Muscle of arm (tissue), 14 donors: ENCODE data around the gene ARRB2. TPM values are rescaled to one million over a fixed set of nuclear protein-coding genes. Genes with fewer than 3 reads are reported as not detected.
"Not testable (repeated sequence)": the region's sequence is repeated elsewhere in the genome, so short reads cannot be mapped to it uniquely, and the experiment has no call there.

ENCODE experiments used
- DNase-seq: peaks from one replicate; pipeline ENCODE4 v3.0.0-alpha.2; 2013
- long read RNA-seq, 11 donors: transcript quantifications; one replicate each; lab custom pipeline, GENCODE V29; 2026
- polyA plus RNA-seq, 12 donors: library from polyadenylated mRNA; unstranded; fragments of 120-200 nt; gene quantifications; one replicate each; pipeline ENCODE4 v1.2.1, GENCODE V29; 2013; ENCODE audit not compliant: insufficient read length in 12 of 12

The ARRB2 gene
- polyA plus RNA-seq, result 10 to 100 TPM in 11 of 12 donors, not detected in 1; 14.4 to 42.1 (median 18.9) TPM
- long read RNA-seq, donor 1, transcript ARRB2-209 (5 exons, 851 nt), result minor isoform, 5 of 22 reads
- long read RNA-seq, donor 1, transcript ARRB2-216 (14 exons, 1,348 nt), result major isoform, 8 of 22 reads
- long read RNA-seq, donor 1, partial matches to known transcripts, result 5 of 22 reads
- long read RNA-seq, donor 1, other reads (novel, unspliced or antisense), result 0 of 22 reads
- long read RNA-seq, donor 2, partial matches to known transcripts, result 0 of 5 reads
- long read RNA-seq, donor 2, other reads (novel, unspliced or antisense), result 0 of 5 reads
- long read RNA-seq, donor 3, partial matches to known transcripts, result 0 of 2 reads
- long read RNA-seq, donor 3, other reads (novel, unspliced or antisense), result 0 of 2 reads
- long read RNA-seq, donor 4, partial matches to known transcripts, result 0 of 1 reads
- long read RNA-seq, donor 4, other reads (novel, unspliced or antisense), result 0 of 1 reads
- long read RNA-seq, donor 5, partial matches to known transcripts, result 0 of 4 reads
- long read RNA-seq, donor 5, other reads (novel, unspliced or antisense), result 0 of 4 reads
- long read RNA-seq, donor 6, partial matches to known transcripts, result 0 of 2 reads
- long read RNA-seq, donor 6, other reads (novel, unspliced or antisense), result 0 of 2 reads
- long read RNA-seq, donor 7, partial matches to known transcripts, result 0 of 2 reads
- long read RNA-seq, donor 7, other reads (novel, unspliced or antisense), result 0 of 2 reads
- long read RNA-seq, donor 8, partial matches to known transcripts, result 0 of 5 reads
- long read RNA-seq, donor 8, other reads (novel, unspliced or antisense), result 0 of 5 reads
- long read RNA-seq, donor 9, partial matches to known transcripts, result 0 of 5 reads
- long read RNA-seq, donor 9, other reads (novel, unspliced or antisense), result 0 of 5 reads
- long read RNA-seq, donor 10, partial matches to known transcripts, result 0 of 3 reads
- long read RNA-seq, donor 10, other reads (novel, unspliced or antisense), result 0 of 3 reads
- long read RNA-seq, donor 11, partial matches to known transcripts, result 0 of 6 reads
- long read RNA-seq, donor 11, other reads (novel, unspliced or antisense), result 0 of 6 reads

DNA sequence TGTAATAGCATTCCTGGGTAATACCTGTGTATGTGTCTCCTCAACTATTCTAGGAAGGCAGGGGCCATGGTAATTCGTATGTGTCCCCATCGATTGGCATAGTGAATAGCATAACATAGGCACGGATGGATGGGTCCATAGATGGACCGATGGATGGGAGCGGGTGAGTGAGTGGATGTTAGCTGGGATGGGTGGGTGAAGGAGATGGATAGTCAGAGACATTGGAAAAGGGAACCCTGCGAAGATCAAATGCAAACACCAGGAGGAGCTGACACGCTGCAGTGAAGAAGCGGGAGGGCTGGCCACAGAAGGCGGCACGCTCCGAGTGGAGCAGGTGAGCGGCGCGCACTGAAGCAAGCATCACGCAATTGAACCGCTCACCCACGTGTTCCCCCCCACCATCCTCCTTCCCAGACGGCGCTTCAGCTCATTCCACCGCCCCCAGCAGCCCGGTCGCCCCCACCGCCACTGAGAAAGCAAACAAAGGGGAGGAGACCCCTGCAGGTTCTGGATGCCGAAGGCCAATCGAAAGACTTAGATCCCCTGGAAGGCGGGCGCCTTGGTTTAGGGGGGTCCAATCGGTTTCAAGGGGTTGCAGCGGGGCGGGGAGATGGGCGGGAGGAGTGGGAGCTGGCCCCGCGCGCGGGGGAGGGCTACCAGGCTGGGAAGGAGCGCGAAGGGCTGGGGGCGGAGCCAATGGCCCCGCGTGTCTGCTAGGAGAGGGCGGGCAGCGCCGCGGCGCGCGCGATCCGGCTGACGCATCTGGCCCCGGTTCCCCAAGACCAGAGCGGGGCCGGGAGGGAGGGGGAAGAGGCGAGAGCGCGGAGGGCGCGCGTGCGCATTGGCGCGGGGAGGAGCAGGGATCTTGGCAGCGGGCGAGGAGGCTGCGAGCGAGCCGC is at the start of gene ARRB2:
Gene ARRB2, plus strand, starts transcription at position 839 of the 899 bp plus-strand sequence. CDS start 90 bp downstream, outside the sequence.
- peak; percentile 99 for DNase-seq

DNA sequence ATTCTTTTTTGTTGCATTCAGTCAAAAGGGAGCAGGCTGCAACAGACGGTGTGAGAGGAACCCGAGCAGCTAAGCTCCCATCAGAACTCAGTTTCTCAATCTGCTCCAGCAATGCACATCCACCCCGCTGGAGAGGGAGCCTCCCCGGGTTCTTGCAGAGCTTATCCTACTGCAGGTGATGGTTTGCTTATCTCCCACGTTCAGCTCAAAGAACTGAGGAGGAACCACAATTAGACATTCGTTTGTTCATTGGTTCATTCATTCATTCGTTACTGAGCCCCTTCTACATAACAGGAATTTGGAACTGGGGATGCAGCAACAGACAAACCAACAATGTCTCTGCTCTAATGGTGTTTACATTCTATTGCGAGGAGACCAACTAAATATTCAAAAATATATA is 46.7 kb upstream of the ARRB2 start:
- DNase-seq, result no peak

DNA sequence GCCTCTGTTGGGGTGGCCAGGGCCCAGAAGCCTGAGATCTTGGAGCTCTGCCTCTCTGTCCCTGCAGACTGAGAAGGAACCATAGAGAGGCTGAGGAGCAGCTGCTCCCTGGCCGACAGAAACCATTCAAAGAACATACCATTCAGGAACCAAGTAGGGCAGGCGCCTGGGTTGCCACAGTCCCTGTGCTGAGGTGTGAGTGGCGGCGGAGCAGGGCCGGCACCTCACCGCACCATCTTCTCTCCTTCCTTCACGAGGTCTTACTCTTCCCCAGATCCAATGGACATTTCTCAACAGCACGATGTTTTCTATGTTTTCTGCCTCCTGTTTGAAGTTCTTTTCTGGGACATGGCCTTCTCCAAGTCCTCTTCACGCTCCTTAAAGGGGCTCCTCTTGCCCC is 46.2 kb upstream of the ARRB2 start:
- no peak for DNase-seq

DNA sequence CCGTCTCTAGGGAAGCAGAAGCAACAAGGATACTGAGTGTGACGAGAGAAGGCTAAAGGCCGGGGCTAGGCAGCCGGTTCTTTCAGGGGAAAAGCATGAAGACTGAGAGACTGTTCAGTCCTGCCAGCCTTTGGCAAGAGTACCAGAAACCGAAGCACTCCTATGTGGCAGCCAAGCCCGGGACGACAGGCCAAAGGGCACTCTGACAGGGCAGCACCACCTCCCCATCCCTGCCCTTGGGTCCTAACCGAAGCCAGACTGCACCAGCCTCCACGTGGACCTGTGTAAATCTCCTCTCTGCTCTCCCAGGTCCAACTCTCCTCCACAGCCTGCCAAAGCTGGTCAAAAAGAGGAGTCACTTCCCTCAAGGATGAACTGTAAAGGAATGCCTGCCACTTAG is 45.4 kb upstream of the ARRB2 start:
- DNase-seq, result no peak

- DNase-seq, result no peak
Measured at GRCh38 chr17:4666296-4666695, 44.1 kb upstream of the ARRB2 start.

DNA sequence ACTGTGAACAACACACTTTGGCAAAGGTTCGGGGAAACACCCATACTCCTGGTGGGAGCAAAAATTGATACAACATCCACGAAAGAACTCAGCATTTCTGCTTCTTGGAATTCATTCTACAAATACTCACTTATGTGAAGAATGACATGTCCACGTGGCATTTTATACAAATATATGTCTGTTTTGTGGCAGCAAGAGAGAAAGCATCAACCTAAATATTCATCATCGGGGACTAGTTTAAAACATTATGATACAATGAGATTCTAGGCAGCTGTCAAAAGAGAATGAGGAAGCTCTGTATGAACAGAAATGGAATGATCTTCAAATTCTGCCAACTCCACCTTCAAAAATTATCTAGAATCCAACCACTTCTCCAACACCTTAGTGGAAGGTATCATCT is 43.3 kb upstream of the ARRB2 start:
- DNase-seq, result no peak

DNA sequence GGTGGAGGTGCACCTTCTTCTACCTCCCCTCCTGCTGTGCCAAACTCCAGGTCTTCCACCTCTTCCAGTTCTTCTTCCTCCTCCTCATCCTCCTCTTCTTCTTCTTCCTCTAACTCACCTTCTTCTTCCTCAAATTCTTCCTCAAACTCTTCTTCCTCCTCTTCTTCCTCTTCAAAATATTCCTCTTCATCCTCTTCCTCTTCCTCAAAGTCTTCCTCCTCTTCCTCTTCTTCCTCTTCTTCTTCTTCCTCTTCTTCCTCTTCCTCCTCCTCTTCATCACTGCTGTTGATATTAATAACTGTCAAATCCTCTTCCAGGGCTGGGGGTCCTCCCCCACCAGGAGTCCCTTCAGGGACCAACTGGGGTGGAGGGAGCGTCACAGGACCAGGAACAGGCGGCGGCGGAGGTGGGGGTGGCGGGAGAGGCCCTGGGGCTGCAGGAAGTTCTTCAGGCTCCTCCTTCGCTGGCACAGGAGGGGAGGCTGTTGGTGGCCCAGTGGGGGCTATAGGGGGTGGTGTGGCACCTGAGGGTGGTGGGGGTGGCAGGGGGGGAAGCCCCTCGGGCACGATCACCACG is 38.3 kb upstream of the ARRB2 start:
- no peak for DNase-seq

DNA sequence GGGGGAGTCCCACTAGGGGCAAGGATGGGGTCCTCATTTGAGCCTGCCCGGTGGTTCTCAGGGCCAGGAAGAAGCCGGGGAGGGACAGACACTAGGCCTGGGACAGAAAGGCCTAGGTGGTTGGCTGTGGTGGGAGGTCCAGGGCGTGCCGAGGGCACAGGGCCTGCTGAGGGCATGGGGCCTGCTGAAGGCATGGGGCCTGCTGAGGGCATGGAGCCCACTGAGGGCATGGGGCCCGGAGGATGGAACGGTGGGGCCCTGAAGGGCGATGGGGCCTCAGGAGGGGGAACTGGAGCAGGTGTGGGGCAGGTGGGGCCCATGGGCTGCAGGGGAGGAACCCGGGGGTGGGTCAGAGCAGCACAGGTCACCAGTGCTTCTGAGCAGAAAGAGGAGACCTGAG is 37.7 kb upstream of the ARRB2 start:
- DNase-seq, result no peak

- DNase-seq, result no peak
Measured at GRCh38 chr17:4673169-4673568, 37.3 kb upstream of the ARRB2 start.

- DNase-seq, result no peak
Measured at GRCh38 chr17:4673986-4674684, 36.3 kb upstream of the ARRB2 start.

DNA sequence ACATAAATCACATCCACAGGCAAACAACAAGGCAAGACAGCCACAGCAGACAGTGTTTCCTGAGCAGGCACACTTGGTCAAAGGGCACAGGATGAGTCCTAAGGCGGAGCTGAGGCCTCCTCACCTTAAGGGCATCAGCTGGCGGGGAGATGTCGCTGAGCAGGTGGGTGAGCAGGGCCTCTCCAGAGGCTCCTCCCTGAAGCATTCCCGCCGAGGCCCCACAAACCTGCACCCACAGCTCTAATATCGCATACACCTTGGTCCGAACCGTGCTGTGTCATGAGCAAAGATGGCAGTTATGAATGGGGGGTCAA is 35.8 kb upstream of the ARRB2 start:
- no peak for DNase-seq

GRCh38 chr17:4675791-4676190 is 34.6 kb upstream of the ARRB2 start:
- DNase-seq, result no peak

DNA sequence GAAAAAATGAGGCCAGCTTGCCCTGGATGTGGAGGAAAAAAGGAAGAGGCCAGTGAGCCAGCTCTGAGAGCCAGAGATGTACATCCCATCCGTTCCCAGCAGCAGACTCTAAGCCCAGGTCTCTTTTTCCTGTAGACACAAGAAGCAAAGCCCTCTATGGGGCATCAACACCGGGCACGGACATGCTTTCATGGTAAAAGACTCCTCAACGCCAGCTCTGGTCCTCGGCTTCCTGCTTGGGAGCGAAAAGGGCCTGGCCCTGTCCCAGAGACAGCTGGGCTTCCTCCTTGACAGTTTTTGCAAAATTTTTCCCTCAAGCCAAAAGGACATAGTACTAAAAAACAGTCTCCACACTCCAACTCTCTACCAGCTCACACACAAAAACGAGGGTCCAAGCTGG is 33.6 kb upstream of the ARRB2 start:
- DNase-seq, result no peak

DNA sequence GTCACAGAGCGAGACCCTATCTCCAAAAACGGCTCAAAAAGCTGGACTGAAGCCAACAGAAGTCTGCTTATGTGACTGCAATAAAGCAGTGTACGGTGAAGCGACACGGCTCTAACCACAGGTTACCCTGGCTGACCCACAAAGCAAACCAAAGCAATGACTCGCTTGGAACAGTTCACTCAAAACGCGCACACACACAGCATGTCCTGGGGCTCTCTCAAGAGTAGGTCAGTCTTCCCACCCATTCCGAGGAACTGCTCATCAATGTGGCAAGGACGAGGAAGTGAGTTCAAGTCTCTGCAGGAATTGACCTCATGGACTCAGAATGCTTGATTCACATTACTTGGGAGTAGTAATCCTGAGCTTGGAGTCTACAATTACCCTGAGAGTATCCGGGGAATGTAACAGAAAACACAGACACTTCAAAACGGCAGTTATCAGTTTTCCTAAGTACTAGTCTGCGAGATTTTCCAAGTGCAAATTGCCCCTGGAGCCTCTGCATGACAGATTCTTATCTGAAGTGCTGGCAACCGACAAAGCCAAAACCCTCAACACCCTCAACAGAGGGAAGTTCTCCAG is 31.9 kb upstream of the ARRB2 start:
- DNase-seq, result no peak

GRCh38 chr17:4679658-4680057 is 30.8 kb upstream of the ARRB2 start:
- no peak for DNase-seq

- peak; percentile 77 for DNase-seq
Measured at GRCh38 chr17:4683739-4684138, 26.7 kb upstream of the ARRB2 start.

DNA sequence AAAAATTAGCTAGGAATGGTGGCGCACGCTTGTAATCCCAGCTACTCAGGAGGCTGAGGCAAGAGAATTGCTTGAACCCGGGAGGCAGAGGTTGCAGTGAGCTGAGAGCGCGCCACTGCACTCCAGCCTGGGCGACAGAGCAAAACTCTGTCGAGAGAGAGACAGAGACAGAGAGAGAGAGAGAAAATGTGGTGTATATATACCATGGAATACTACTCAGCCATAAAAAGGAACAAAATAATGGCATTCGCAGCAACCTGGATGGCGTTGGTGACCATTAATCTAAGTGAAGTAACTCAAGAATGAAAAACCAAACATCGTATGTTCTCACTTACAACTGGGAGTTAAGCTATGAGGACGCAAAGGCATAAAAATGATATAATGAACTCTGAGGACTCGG is 20.6 kb upstream of the ARRB2 start:
- DNase-seq, result not testable (repeated sequence)

- no peak for DNase-seq
Measured at GRCh38 chr17:4690745-4691144, 19.7 kb upstream of the ARRB2 start.

- DNase-seq, result no peak
Measured at GRCh38 chr17:4691686-4692085, 18.7 kb upstream of the ARRB2 start.

GRCh38 chr17:4693416-4693815 is 17.0 kb upstream of the ARRB2 start:
- no peak for DNase-seq
